Measurements from ENCODE around the gene CYP2U1.
A peak's percentile ranks its signal among the peaks of the same experiment; 100 is the strongest.

The CYP2U1 gene

DNA sequence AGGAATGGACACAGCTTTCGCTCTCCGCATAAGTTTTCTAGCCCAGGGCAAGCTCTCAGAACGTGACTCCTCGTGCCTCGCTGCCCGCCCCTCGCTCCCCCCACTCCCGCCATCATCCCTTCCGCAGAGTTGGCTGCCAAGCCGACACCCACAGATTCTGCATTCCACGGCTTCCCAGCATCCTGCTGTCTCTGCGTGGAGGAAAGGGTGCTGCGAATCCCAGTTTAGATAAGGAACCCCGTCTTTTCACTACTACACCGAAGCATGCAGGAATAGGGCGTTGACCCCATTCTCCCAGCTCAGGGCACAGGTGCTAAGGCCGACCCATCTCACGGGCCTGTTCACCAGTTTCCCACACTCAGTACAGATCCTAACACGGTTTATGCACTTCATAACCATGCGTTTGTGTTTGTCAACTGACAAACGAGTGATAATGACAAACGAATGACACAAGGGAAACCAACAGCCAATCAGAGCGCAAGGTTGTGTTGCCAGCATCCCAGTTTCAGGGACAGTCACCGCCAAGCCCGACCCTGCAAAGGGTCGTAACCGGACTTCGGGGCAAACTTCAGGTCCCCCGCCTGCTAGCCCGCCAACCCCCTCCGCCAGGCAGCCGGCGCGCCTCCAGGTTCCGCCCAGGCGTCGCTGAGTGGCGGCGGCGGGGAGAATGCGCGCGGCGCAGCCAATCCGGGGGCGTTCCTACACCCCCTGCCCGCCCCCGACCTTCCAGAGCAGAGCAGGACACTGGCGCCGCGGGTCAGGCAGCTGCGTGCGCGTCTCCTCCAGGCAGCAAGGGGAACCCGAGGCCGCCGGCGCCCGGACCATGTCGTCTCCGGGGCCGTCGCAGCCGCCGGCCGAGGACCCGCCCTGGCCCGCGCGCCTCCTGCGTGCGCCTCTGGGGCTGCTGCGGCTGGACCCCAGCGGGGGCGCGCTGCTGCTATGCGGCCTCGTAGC is at the start of gene CYP2U1:
TSS of gene CYP2U1 (plus strand) at position 729 of the 954 bp plus-strand sequence. CDS start at position 824, 95 bp downstream.
- DNase-seq (ENCODE audit: low read depth) = peak; percentile 93
- H3K4me3 ChIP-seq (ENCODE audit: low read length) = peak within 1 kb of the TSS; percentile 86
- H3K9ac ChIP-seq (ENCODE audit: low read length) = peak within 1 kb of the TSS; percentile 82
- H3K9me3 ChIP-seq (ENCODE audit: control insufficient read depth, low read length) = no peaks in the 10 kb centered on the region
- H3K27me3 ChIP-seq (replicated peaks; ENCODE audit: control insufficient read depth, insufficient read depth, low read length) = no peaks in the 10 kb centered on the region
- peaks cover 13% of the 10 kb centered on the region for H3K4me1 ChIP-seq (ENCODE audit: control insufficient read depth, insufficient read depth, low read length)
- peaks cover 3% of the 10 kb centered on the region for H3K36me3 ChIP-seq (ENCODE audit: control insufficient read depth, insufficient read depth, low read length, severe bottlenecking)

DNA sequence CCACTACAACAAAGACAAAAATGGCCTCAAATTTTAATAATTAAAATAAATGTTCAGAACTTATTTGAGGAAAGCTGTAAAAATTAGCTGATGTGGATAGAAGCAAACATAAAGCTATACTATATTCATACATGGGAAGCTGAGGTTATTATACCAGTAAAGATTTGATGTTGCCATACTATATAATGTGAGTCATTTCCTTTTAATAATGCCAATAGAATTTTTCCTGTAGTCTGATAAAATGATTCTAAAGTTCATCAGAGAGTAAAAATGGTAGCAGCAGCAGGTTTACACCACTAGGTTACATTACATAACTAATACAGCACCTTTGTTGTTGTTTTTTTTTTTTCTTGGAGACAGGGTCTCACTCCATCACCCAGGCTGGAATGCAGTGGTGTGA is 45.5 kb upstream of the CYP2U1 start:
- H3K9me3 ChIP-seq (ENCODE audit: control insufficient read depth, low read length) = peaks cover 21% of the 10 kb centered on the region

DNA sequence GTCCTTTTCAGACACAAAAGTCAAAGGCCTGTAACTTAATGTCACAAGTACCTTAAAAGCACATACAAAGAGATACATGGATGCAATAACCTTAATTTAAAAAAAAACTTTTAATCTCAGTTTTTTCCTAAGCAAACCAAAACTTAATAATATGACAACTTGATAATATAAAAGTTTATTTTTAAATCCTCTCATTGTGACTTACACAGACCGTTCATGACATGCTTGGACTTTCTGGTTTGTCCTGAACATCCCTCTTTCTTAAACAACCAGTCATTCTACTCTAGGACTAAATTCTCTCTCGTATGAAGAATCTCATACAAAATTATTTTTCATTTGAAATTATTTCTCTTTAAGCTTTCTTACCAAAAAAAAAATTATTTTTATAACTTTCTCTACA is 43.1 kb upstream of the CYP2U1 start:
- peaks cover 8% of the 10 kb centered on the region for H3K36me3 ChIP-seq (ENCODE audit: control insufficient read depth, insufficient read depth, low read length, severe bottlenecking)
- peaks cover 21% of the 10 kb centered on the region for H3K9me3 ChIP-seq (ENCODE audit: control insufficient read depth, low read length)
- no peak for DNase-seq (ENCODE audit: low read depth)
- peak overlapping the region; percentile 44 for H3K4me3 ChIP-seq (ENCODE audit: low read length)
- H3K4me1 ChIP-seq (ENCODE audit: control insufficient read depth, insufficient read depth, low read length) = peaks cover 6% of the 10 kb centered on the region
- no peak overlapping the region for H3K9ac ChIP-seq (ENCODE audit: low read length)
- no peaks in the 10 kb centered on the region for H3K27me3 ChIP-seq (replicated peaks; ENCODE audit: control insufficient read depth, insufficient read depth, low read length)

More for the DNA sequence above, 45.5 kb upstream of the CYP2U1 start:
- no peak for DNase-seq (ENCODE audit: low read depth)
- Histone ChIP-seq H3K4me1 (ENCODE audit: control insufficient read depth, insufficient read depth, low read length) (no peaks in the 10 kb centered on the region), H3K27me3 (replicated peaks; ENCODE audit: control insufficient read depth, insufficient read depth, low read length) (no peaks in the 10 kb centered on the region), H3K9ac (ENCODE audit: low read length) (no peak overlapping the region), H3K36me3 (ENCODE audit: control insufficient read depth, insufficient read depth, low read length, severe bottlenecking) (peaks cover 8% of the 10 kb centered on the region), H3K4me3 (ENCODE audit: low read length) (no peak overlapping the region)

DNA sequence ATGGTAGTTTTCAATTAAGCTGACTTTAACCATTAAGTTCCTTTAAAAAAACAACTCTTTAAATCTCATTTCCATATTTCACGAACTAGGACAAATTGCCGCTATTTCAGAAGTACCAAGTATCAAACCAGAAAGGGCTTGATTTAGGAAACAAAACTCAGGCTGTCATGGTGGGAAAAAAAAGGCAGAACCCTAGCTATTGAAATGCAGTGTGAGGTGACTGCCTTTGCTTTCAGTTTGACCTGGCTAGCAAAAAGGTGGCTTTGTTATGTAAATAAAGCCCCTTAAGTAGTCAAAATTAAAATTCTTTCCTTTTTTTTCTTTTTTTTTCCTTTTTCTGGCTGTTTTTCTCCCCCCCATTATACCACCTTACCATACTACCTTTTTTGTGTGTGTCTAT is 40.6 kb upstream of the CYP2U1 start:
- peaks cover 21% of the 10 kb centered on the region for H3K4me1 ChIP-seq (ENCODE audit: control insufficient read depth, insufficient read depth, low read length)
- H3K27me3 ChIP-seq (replicated peaks; ENCODE audit: control insufficient read depth, insufficient read depth, low read length) = no peaks in the 10 kb centered on the region
- DNase-seq (ENCODE audit: low read depth) = no peak
- peaks cover 21% of the 10 kb centered on the region for H3K9me3 ChIP-seq (ENCODE audit: control insufficient read depth, low read length)
- H3K36me3 ChIP-seq (ENCODE audit: control insufficient read depth, insufficient read depth, low read length, severe bottlenecking) = peaks cover 8% of the 10 kb centered on the region
- no peak overlapping the region for H3K4me3 ChIP-seq (ENCODE audit: low read length)
- no peak overlapping the region for H3K9ac ChIP-seq (ENCODE audit: low read length)

DNA sequence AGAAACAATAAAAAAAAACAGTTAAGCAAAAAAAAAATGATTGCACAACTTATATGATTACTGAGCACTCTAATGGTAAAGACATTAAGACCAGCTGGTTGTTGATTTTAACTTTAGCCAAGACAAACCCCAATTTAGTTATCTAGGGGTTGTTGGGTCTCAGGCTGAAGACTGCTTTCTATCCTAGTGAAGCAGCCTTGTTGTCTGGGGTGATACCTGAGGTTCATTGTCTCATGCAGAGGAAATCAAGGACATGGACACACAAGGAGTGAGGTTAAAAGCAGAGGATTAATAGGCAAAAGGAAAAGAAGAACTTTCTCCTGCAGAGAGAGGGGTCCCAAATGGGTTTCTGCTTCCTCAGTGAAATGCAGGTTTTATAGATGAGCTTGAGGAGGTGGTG is 40.0 kb upstream of the CYP2U1 start:
- no peak for DNase-seq (ENCODE audit: low read depth)
- Histone ChIP-seq H3K9me3 (ENCODE audit: control insufficient read depth, low read length) (peaks cover 21% of the 10 kb centered on the region), H3K36me3 (ENCODE audit: control insufficient read depth, insufficient read depth, low read length, severe bottlenecking) (peaks cover 7% of the 10 kb centered on the region), H3K4me3 (ENCODE audit: low read length) (no peak overlapping the region), H3K27me3 (replicated peaks; ENCODE audit: control insufficient read depth, insufficient read depth, low read length) (no peaks in the 10 kb centered on the region), H3K9ac (ENCODE audit: low read length) (no peak overlapping the region), H3K4me1 (ENCODE audit: control insufficient read depth, insufficient read depth, low read length) (peaks cover 25% of the 10 kb centered on the region)

DNA sequence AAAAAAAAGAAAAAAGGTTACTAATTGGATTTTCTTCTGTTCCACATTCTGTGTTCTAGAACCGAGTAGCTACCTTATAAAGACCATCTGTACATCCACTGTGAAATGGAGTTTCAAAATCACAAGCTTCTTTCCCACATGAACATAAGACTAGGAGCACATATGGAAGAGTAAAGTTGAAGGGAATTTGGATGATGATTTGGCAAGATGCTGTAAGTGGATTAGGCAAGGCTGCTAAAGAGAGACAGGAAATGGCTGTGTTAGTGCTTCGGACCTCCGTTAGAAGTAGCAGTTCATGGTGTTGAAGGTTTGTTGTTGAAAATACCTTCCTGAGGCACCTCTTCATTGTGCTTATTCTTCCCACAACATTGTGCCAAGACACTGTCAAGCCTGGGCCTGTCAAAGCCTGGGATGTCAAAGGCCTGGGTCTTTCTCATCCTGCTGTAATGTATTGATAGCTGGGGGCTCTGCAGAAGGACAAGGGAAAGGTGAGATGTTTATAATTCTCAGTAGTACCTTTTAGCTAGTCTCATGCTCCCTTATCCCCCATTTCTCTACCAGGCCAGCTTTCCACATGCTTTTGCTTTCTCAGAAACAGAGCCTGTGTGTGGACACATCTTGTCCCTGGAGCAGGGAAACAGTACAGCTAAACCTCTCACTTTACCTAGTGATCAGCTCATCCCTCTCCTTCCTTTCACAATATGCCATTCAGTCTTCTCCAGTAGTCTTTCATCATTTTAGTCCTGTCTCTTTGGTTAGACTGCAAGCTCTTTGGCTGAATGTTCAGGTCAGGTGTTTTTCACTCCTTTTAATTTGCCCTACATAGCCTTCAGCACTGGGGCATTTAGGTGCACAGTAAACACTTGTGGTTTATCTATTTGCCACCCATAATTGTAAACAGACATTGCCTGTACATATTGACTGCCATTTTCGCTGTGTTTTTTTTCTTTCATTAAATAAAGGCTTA is 37.9 kb upstream of the CYP2U1 start:
- no peak for DNase-seq (ENCODE audit: low read depth)

DNA sequence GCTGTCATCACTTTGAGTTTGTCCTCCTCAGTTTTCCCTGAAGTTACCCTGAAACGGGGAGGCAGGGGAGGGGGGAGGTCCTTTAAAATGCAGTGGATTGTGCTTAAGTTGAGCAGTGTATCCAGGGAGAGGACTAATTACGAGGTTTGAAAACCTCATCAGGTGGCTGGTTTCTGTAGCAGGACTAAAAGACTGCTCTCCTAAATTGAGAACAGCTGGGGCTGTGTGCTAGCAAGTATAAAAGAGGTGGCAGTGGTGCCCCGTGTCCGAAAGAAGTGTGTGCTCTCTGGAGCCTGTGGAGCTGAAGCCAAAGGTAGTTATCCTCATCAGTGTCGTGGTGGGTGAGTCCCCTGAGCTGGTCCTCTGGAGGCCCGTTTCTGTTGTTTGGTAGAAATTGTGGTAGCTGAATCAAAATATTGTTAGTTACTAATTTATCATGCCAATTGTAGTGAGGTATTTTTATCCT is 37.2 kb upstream of the CYP2U1 start:
- H3K4me3 ChIP-seq (ENCODE audit: low read length) = no peak overlapping the region
- no peaks in the 10 kb centered on the region for H3K27me3 ChIP-seq (replicated peaks; ENCODE audit: control insufficient read depth, insufficient read depth, low read length)
- H3K4me1 ChIP-seq (ENCODE audit: control insufficient read depth, insufficient read depth, low read length) = peaks cover 47% of the 10 kb centered on the region
- peaks cover 2% of the 10 kb centered on the region for H3K9me3 ChIP-seq (ENCODE audit: control insufficient read depth, low read length)
- DNase-seq (ENCODE audit: low read depth) = no peak
- H3K36me3 ChIP-seq (ENCODE audit: control insufficient read depth, insufficient read depth, low read length, severe bottlenecking) = no peaks in the 10 kb centered on the region
- H3K9ac ChIP-seq (ENCODE audit: low read length) = no peak overlapping the region

More for the DNA sequence above, 37.9 kb upstream of the CYP2U1 start:
- no peaks in the 10 kb centered on the region for H3K27me3 ChIP-seq (replicated peaks; ENCODE audit: control insufficient read depth, insufficient read depth, low read length)
- H3K9ac ChIP-seq (ENCODE audit: low read length) = no peak overlapping the region
- H3K4me3 ChIP-seq (ENCODE audit: low read length) = no peak overlapping the region
- peaks cover 46% of the 10 kb centered on the region for H3K4me1 ChIP-seq (ENCODE audit: control insufficient read depth, insufficient read depth, low read length)
- H3K9me3 ChIP-seq (ENCODE audit: control insufficient read depth, low read length) = peaks cover 9% of the 10 kb centered on the region
- no peaks in the 10 kb centered on the region for H3K36me3 ChIP-seq (ENCODE audit: control insufficient read depth, insufficient read depth, low read length, severe bottlenecking)

DNA sequence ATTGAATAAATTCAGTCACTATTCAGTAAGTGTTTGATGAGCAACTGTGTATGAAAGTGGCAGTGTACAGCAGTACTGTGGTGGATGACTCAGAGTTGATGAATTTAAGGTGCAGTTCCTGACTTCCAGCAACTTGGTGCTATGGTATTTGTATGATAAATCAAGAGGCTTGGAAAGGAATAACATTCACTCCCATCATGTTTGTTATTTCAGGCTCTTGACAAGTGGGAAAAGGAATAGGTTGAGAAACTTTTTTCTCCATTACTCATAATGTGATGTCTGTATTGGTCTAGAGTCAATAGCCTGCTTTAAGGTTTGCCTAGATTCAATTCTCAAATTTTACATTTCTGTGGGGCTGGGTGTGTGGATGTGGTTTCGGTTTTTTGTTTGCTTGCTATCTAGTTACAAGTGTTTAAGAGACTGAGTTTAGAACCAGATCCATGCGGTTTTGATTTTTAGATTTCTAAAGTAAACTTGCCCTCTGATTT is 35.1 kb upstream of the CYP2U1 start:
- peak overlapping the region; percentile 62 for H3K9ac ChIP-seq (ENCODE audit: low read length)
- H3K9me3 ChIP-seq (ENCODE audit: control insufficient read depth, low read length) = no peaks in the 10 kb centered on the region
- H3K4me1 ChIP-seq (ENCODE audit: control insufficient read depth, insufficient read depth, low read length) = peaks cover 50% of the 10 kb centered on the region
- no peaks in the 10 kb centered on the region for H3K27me3 ChIP-seq (replicated peaks; ENCODE audit: control insufficient read depth, insufficient read depth, low read length)
- peak; percentile 82 for DNase-seq (ENCODE audit: low read depth)
- H3K4me3 ChIP-seq (ENCODE audit: low read length) = peak overlapping the region; percentile 53
- H3K36me3 ChIP-seq (ENCODE audit: control insufficient read depth, insufficient read depth, low read length, severe bottlenecking) = peaks cover 9% of the 10 kb centered on the region

DNA sequence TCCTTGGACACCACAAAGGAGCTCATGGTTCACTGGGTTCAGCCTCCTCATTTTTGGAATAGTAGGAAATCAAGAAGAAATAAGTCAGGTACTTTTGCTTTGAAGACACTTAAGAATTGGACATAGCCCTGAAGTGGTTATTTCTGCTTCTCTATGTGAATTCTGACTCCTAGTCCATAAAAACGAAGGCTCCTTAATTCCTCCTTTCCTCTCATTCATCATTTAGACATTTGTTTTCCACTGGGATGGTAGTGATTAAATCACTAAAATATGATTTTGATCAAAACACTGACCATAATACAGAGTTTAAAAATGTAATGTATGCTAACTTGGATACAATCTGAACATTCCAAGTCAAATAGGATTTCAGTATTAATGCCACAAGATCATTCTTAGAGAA is 34.7 kb upstream of the CYP2U1 start:
- H3K27me3 ChIP-seq (replicated peaks; ENCODE audit: control insufficient read depth, insufficient read depth, low read length) = no peaks in the 10 kb centered on the region
- H3K36me3 ChIP-seq (ENCODE audit: control insufficient read depth, insufficient read depth, low read length, severe bottlenecking) = peaks cover 12% of the 10 kb centered on the region
- DNase-seq (ENCODE audit: low read depth) = no peak
- peaks cover 55% of the 10 kb centered on the region for H3K4me1 ChIP-seq (ENCODE audit: control insufficient read depth, insufficient read depth, low read length)
- peak overlapping the region; percentile 53 for H3K4me3 ChIP-seq (ENCODE audit: low read length)
- no peaks in the 10 kb centered on the region for H3K9me3 ChIP-seq (ENCODE audit: control insufficient read depth, low read length)
- peak overlapping the region; percentile 62 for H3K9ac ChIP-seq (ENCODE audit: low read length)

DNA sequence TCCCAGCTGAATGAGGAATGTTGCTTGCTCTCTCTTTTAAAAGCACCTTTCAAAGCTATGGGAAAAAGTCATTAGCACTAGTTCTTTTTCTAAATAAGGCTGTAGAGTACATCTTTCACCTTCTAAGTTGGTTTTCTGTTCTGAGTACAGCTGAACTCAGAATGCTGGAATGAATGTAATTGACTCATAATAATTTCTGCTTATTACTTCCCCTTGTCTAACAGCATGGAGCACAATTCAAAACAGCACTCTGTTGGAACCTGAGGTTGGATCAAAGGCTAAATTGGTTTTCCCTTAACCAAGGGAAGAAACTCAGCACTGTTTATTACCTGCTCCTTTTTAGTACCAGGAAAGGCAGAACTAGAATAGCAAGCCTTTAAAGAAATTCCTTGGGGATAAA is 33.5 kb upstream of the CYP2U1 start:
- Histone ChIP-seq H3K9me3 (ENCODE audit: control insufficient read depth, low read length) (no peaks in the 10 kb centered on the region), H3K4me3 (ENCODE audit: low read length) (no peak overlapping the region), H3K9ac (ENCODE audit: low read length) (no peak overlapping the region), H3K4me1 (ENCODE audit: control insufficient read depth, insufficient read depth, low read length) (peaks cover 53% of the 10 kb centered on the region), H3K27me3 (replicated peaks; ENCODE audit: control insufficient read depth, insufficient read depth, low read length) (no peaks in the 10 kb centered on the region), H3K36me3 (ENCODE audit: control insufficient read depth, insufficient read depth, low read length, severe bottlenecking) (peaks cover 12% of the 10 kb centered on the region)
- peak; percentile 35 for DNase-seq (ENCODE audit: low read depth)

DNA sequence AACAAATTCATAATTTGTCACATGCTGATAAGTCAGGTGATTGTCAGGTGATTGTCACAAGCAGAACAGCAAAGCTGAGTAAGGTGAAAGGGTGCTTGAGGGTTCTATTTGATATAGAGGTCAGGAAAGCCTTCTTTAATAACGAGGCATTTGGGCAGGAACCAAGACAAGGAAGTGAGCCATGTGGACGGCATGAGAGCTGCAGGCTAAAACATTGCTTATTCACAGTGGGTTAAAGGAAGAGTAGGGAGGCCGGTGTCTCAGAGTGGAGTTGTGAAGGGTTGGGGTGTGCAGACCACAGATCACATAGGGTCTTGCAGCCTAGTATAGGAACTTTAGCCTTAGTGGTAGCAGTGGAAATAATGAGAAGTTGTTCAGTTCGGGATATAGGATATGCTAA is 31.3 kb upstream of the CYP2U1 start:
- H3K4me1 ChIP-seq (ENCODE audit: control insufficient read depth, insufficient read depth, low read length) = peaks cover 41% of the 10 kb centered on the region
- no peaks in the 10 kb centered on the region for H3K27me3 ChIP-seq (replicated peaks; ENCODE audit: control insufficient read depth, insufficient read depth, low read length)
- no peak overlapping the region for H3K4me3 ChIP-seq (ENCODE audit: low read length)
- H3K9ac ChIP-seq (ENCODE audit: low read length) = no peak overlapping the region
- peaks cover 24% of the 10 kb centered on the region for H3K36me3 ChIP-seq (ENCODE audit: control insufficient read depth, insufficient read depth, low read length, severe bottlenecking)
- DNase-seq (ENCODE audit: low read depth) = no peak
- no peaks in the 10 kb centered on the region for H3K9me3 ChIP-seq (ENCODE audit: control insufficient read depth, low read length)
